Measurements from ENCODE around the gene ZSWIM5.

Gene ZSWIM5

DNA sequence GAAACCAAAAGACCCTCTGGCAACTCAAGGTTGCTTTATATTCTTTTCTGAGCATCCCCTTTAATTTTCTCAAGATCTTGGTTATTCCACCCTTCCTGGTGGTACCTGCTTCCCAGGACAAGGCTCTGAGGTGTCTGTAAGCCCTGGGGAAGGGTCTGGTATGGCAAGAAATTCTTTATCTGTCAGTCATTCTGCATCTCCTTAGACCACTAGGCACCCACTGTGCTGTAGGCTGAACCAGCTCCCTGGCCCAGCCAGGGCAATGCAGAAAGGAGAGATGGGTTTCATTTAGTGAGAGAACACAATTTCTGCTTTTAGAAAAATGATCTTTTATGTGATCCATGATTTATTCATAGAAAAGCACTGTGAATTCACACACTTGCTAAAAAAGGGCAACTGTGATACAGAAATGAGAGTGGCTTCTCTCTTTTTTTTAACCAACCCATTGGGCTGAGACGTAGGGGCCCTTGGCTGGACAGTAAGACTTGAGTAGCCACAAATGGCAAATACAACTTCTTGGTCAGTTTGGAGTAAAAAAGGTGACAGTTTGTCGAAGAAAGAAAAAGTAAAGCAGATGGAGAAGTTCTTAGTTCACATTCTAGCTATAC, 190.2 kb downstream of the ZSWIM5 start:
- TF ChIP-seq, protein P1, sequence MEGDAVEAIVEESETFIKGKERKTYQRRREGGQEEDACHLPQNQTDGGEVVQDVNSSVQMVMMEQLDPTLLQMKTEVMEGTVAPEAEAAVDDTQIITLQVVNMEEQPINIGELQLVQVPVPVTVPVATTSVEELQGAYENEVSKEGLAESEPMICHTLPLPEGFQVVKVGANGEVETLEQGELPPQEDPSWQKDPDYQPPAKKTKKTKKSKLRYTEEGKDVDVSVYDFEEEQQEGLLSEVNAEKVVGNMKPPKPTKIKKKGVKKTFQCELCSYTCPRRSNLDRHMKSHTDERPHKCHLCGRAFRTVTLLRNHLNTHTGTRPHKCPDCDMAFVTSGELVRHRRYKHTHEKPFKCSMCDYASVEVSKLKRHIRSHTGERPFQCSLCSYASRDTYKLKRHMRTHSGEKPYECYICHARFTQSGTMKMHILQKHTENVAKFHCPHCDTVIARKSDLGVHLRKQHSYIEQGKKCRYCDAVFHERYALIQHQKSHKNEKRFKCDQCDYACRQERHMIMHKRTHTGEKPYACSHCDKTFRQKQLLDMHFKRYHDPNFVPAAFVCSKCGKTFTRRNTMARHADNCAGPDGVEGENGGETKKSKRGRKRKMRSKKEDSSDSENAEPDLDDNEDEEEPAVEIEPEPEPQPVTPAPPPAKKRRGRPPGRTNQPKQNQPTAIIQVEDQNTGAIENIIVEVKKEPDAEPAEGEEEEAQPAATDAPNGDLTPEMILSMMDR (conservative IDR thresholded peaks at IDR 0.05; ENCODE audit: low read depth, low read length), result no peak
- no peak for DNase-seq (ENCODE audit: low read depth)
- no peak overlapping the region for H3K4me3 ChIP-seq (ENCODE audit: low read length)

DNA sequence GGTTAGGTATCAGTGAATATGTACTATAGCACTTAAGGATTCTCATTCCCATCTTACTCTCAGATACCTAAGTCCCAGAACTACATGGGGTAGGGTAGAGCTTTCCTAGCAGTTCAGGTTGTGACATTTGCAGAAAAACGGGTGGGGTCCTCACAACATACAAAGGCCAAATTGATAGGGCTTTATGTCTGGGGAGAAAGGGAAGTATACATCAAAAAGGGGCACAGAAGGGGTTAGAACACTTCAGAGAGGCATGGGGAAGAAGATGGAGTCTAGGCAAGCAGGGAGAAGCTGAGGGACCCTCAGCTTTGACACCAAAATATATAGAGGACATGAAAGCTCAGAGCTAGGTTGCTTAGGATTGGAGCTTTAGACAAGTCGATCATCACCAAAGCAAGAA, 190.7 kb downstream of the ZSWIM5 start:
- H3K4me3 ChIP-seq (ENCODE audit: low read length), result no peak overlapping the region
- TF ChIP-seq, protein P1 (conservative IDR thresholded peaks at IDR 0.05; ENCODE audit: low read depth, low read length), result no peak
- no peak for DNase-seq (ENCODE audit: low read depth)

DNA sequence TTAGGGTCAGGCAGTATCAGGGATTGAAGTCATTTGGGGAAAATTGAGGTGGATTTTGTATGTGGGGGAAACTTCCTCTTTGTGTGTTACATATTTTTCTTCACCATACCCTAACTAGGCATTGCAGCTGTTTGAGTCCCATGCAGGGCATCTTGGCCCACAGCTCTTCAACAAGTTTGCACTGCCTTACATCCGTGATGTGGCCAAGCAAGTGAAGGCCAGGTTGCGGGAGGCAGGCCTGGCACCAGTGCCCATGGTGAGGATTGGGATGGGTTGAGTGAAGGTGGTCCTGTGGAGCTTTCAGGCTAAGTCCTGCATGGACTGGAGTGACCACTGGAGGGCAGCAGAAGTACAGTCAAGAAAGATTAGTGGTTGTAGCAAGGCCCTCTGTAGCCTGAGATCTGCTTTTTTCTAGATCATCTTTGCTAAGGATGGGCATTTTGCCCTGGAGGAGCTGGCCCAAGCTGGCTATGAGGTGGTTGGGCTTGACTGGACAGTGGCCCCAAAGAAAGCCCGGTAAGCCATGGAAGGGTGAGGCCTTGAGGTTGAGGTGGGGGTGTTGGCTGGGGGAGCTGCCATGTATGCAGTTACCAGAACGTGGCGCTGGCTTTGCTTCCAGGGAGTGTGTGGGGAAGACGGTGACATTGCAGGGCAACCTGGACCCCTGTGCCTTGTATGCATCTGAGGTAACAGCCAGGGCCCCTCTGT, 191.9 kb downstream of the ZSWIM5 start:
- no peak overlapping the region for H3K4me3 ChIP-seq (ENCODE audit: low read length)
- TF ChIP-seq, protein P1 (conservative IDR thresholded peaks at IDR 0.05; ENCODE audit: low read depth, low read length), result peak; percentile 93

DNA sequence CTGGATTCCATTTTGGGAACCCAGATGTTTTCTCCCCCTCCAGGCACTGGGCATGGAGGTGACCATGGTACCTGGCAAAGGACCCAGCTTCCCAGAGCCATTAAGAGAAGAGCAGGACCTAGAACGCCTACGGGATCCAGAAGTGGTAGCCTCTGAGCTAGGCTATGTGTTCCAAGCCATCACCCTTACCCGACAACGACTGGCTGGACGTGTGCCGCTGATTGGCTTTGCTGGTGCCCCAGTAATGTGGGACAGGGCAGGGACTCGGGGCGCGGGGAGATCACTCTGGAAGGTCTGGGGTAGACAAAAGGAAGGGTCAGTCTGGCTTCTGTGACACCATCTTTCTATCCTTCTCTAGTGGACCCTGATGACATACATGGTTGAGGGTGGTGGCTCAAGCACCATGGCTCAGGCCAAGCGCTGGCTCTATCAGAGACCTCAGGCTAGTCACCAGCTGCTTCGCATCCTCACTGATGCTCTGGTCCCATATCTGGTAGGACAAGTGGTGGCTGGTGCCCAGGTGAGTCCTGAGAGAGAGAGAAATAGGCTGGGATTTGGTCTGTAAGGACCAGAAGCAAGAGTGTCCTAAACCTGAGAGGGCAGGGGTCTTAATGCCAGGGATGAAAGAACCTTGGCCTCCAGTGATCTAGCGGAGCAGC, 192.7 kb downstream of the ZSWIM5 start:
- no peak for DNase-seq (ENCODE audit: low read depth)
- TF ChIP-seq, protein P1 (conservative IDR thresholded peaks at IDR 0.05; ENCODE audit: low read depth, low read length), result no peak
- H3K4me3 ChIP-seq (ENCODE audit: low read length), result peak overlapping the region; percentile 71

More for the DNA sequence above, 191.9 kb downstream of the ZSWIM5 start:
- peak; percentile 52 for DNase-seq (ENCODE audit: low read depth)

DNA sequence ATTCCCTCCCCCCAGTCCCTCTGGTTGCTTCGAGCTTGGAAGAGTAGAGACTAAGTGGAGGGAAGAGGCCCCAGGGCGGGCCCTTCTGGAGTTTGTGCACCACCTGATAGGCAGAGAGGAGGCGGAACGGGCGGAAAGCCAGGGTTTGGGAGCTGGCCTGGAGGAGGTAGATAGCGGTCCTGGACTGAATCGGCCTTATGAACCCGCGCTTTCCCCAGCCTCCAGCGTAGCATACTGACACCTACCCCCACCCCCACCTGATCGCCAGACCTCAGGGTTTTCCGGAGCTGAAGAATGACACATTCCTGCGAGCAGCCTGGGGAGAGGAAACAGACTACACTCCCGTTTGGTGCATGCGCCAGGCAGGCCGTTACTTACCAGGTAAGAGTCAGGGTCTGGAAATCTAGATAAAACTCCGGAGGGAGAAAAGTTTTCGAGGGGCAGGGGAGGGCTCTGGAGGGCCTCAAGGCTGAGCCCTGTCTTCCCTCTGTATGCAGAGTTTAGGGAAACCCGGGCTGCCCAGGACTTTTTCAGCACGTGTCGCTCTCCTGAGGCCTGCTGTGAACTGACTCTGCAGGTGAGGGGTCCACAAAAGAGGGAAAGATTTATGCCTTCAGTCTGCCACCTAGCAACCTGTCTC, 193.6 kb downstream of the ZSWIM5 start:
- TF ChIP-seq, protein P1 (conservative IDR thresholded peaks at IDR 0.05; ENCODE audit: low read depth, low read length), result no peak
- H3K4me3 ChIP-seq (ENCODE audit: low read length), result peak overlapping the region; percentile 71
- DNase-seq (ENCODE audit: low read depth), result no peak

DNA sequence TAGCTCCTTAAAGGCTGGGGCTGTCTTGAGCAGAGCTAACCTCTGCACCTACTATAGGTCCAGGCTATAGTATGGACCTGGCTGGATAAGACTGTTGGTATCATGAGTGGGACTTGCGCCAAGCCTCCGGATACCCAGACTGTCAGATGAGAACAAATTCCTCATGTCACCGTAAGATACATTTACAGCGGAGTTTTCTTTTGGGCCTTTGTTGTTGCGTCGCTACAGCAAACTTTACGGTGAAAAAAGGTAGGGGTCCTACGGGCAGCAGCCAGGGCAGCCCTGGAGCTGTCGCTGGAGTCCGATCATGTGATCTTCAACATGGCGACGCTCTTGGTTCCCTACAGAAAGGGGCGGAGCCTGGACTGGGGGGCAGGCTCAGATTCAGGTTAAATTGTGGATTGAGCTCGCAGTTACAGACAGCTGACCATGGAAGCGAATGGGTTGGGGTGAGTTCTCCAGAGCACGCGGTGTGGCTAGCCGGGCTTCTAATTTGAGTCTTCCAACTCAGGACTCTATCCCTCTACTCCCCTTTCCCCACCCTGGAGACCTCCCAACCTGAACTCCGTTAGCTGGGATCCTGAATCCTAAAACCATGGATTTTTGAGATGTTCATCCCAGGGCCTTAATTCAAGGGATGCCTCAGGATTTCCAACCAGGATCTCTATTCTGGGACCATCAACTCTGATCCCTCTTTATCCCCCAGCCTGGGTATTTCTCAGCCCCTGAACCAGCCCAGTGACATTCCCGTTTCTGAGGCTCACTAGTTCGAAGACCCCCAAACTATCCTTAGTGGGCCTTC, 194.4 kb downstream of the ZSWIM5 start, which contains the start of gene UROD:
Gene UROD, plus strand, starts transcription at position 418 of the 802 bp plus-strand sequence. Its CDS starts 12 bp downstream, at position 430.
- TF ChIP-seq, protein P1 (conservative IDR thresholded peaks at IDR 0.05; ENCODE audit: low read depth, low read length), result no peak
- peak; percentile 93 for DNase-seq (ENCODE audit: low read depth)
- H3K4me3 ChIP-seq (ENCODE audit: low read length), result peak within 1 kb of the TSS; percentile 71
